IPS DF 6.9 (cell line): ENCODE measurements around the gene TCF7L1.

Experiments
- DNase-seq: peaks from one replicate; pipeline ENCODE4 v3.0.0-alpha.2; 2013; ENCODE audit warnings: low read depth, low spot score
- H3K27ac ChIP-seq: one replicate; pipeline ENCODE4 v1.5.1; 2013; ENCODE audit warnings: low read length, control low read depth
- H3K27me3 ChIP-seq: 2 replicates; pipeline ENCODE4 v1.6.1; 2013; ENCODE audit warnings: mild to moderate bottlenecking, low read length; ENCODE audit not compliant: control insufficient read depth, insufficient read depth
- H3K36me3 ChIP-seq: 2 replicates; pipeline ENCODE4 v1.6.1; 2013; ENCODE audit warnings: low read length; ENCODE audit not compliant: control insufficient read depth, insufficient read depth
- H3K4me1 ChIP-seq: 2 replicates; pipeline ENCODE4 v1.6.1; 2013; ENCODE audit warnings: low read length; ENCODE audit not compliant: control insufficient read depth, insufficient read depth
- H3K4me3 ChIP-seq: 2 replicates; pipeline ENCODE4 v1.5.1; 2013; ENCODE audit warnings: mild to moderate bottlenecking, low read length
- H3K9me3 ChIP-seq: 2 replicates; pipeline ENCODE4 v1.6.1; 2013; ENCODE audit warnings: low read length, inconsistent platforms; ENCODE audit not compliant: control insufficient read depth, insufficient read depth
- WGBS: extraction: QIAGEN DNeasy Blood & Tissue Kit; methylation state at CpG from one replicate; pipeline ENCODE4 v1.1.7; 2013; ENCODE audit warnings: mixed read lengths, missing lambda C conversion rate; ENCODE audit not compliant: insufficient read length, insufficient coverage; 5-methylcytosine and 5-hydroxymethylcytosine counted together

The TCF7L1 gene

GRCh38 chr2:85174943-85175342, 41.8 kb downstream of the TCF7L1 start:
- Histone ChIP-seq H3K27ac (no peak overlapping the region), H3K27me3 (no peaks in the 10 kb centered on the region), H3K36me3 (no peaks in the 10 kb centered on the region), H3K4me3 (no peak overlapping the region), H3K9me3 (no peaks in the 10 kb centered on the region), H3K4me1 (peaks cover 23% of the 10 kb centered on the region)
- no peak for DNase-seq
- WGBS, result no CpG with 5 or more reads among the region's 6 CpGs

GRCh38 chr2:85175369-85176299, 42.4 kb downstream of the TCF7L1 start:
- Histone ChIP-seq H3K4me3 (no peak overlapping the region), H3K4me1 (peaks cover 27% of the 10 kb centered on the region), H3K27ac (no peak overlapping the region), H3K9me3 (no peaks in the 10 kb centered on the region), H3K36me3 (no peaks in the 10 kb centered on the region), H3K27me3 (no peaks in the 10 kb centered on the region)
- WGBS, result no CpG with 5 or more reads among the region's 13 CpGs
- no peak for DNase-seq

- Histone ChIP-seq H3K27ac (no peak overlapping the region), H3K27me3 (no peaks in the 10 kb centered on the region), H3K36me3 (no peaks in the 10 kb centered on the region), H3K4me1 (peaks cover 38% of the 10 kb centered on the region), H3K4me3 (no peak overlapping the region), H3K9me3 (no peaks in the 10 kb centered on the region)
- WGBS, result no CpG with 5 or more reads among the region's 7 CpGs
- no peak for DNase-seq
Measured at GRCh38 chr2:85177031-85177824, 44.0 kb downstream of the TCF7L1 start.

GRCh38 chr2:85178154-85178553, 45.0 kb downstream of the TCF7L1 start:
- Histone ChIP-seq H3K4me3 (no peak overlapping the region), H3K27me3 (no peaks in the 10 kb centered on the region), H3K36me3 (no peaks in the 10 kb centered on the region), H3K27ac (no peak overlapping the region), H3K4me1 (peaks cover 38% of the 10 kb centered on the region), H3K9me3 (no peaks in the 10 kb centered on the region)
- WGBS, result no CpG with 5 or more reads among the region's 1 CpG
- no peak for DNase-seq

GRCh38 chr2:85178980-85179411, 45.8 kb downstream of the TCF7L1 start:
- no peaks in the 10 kb centered on the region for H3K27me3 ChIP-seq
- H3K36me3 ChIP-seq, result no peaks in the 10 kb centered on the region
- peaks cover 38% of the 10 kb centered on the region for H3K4me1 ChIP-seq
- no peak overlapping the region for H3K27ac ChIP-seq
- DNase-seq, result no peak
- no CpG with 5 or more reads among the region's 5 CpGs for WGBS
- no peaks in the 10 kb centered on the region for H3K9me3 ChIP-seq
- H3K4me3 ChIP-seq, result no peak overlapping the region

- WGBS, result no CpG with 5 or more reads among the region's 3 CpGs
- peaks cover 34% of the 10 kb centered on the region for H3K4me1 ChIP-seq
- no peaks in the 10 kb centered on the region for H3K36me3 ChIP-seq
- H3K27ac ChIP-seq, result no peak overlapping the region
- H3K4me3 ChIP-seq, result no peak overlapping the region
- no peak for DNase-seq
- H3K27me3 ChIP-seq, result no peaks in the 10 kb centered on the region
- no peaks in the 10 kb centered on the region for H3K9me3 ChIP-seq
Measured at GRCh38 chr2:85179541-85179940, 46.3 kb downstream of the TCF7L1 start.

GRCh38 chr2:85180322-85181133, 47.3 kb downstream of the TCF7L1 start:
- WGBS, result no CpG with 5 or more reads among the region's 12 CpGs
- Histone ChIP-seq H3K4me3 (no peak overlapping the region), H3K4me1 (peaks cover 31% of the 10 kb centered on the region), H3K36me3 (no peaks in the 10 kb centered on the region), H3K9me3 (no peaks in the 10 kb centered on the region), H3K27me3 (no peaks in the 10 kb centered on the region), H3K27ac (no peak overlapping the region)
- DNase-seq, result no peak

GRCh38 chr2:85181134-85181631, 48.0 kb downstream of the TCF7L1 start:
- no peak overlapping the region for H3K27ac ChIP-seq
- no peaks in the 10 kb centered on the region for H3K27me3 ChIP-seq
- no peaks in the 10 kb centered on the region for H3K9me3 ChIP-seq
- H3K4me1 ChIP-seq, result peaks cover 30% of the 10 kb centered on the region
- no peak overlapping the region for H3K4me3 ChIP-seq
- no CpG with 5 or more reads among the region's 5 CpGs for WGBS
- H3K36me3 ChIP-seq, result no peaks in the 10 kb centered on the region
- DNase-seq, result no peak

GRCh38 chr2:85181844-85182456, 48.8 kb downstream of the TCF7L1 start:
- H3K27me3 ChIP-seq, result no peaks in the 10 kb centered on the region
- H3K27ac ChIP-seq, result no peak overlapping the region
- peaks cover 30% of the 10 kb centered on the region for H3K4me1 ChIP-seq
- H3K9me3 ChIP-seq, result no peaks in the 10 kb centered on the region
- WGBS, result no CpG with 5 or more reads among the region's 11 CpGs
- no peak for DNase-seq
- no peak overlapping the region for H3K4me3 ChIP-seq
- H3K36me3 ChIP-seq, result no peaks in the 10 kb centered on the region
